Caki2 (cell line): ENCODE data around the gene KRTAP5-11. TPM values are rescaled to one million over a fixed set of nuclear protein-coding genes. Genes with fewer than 3 reads are reported as not detected.
"Not testable (repeated sequence)": the region's sequence is repeated elsewhere in the genome, so short reads cannot be mapped to it uniquely, and the experiment has no call there.

Experiments used
- DNase-seq: peaks from one replicate; pipeline ENCODE4 v3.0.0-alpha.2; 2015; ENCODE audit warnings: low read depth
- in situ Hi-C: cut with HindIII; loops from 2 replicates; pipeline ENCODE4 v1.10.0; 2016; ENCODE audit warnings: low sequenced_read_pairs, low pct_unique_long_range_greater_than_20kb, mixed read lengths
- total RNA-seq: library from RNA; depleted of rRNA; stranded (reverse); fragments of >200 nt; shearing (Covaris generic); gene quantifications from 2 replicates; pipeline ENCODE4 v1.2.3, GENCODE V29; 2014; ENCODE audit warnings: low replicate concordance; rRNA removed

Gene KRTAP5-11
- total RNA-seq, 1 experiment from 2014 or later = not detected

DNA sequence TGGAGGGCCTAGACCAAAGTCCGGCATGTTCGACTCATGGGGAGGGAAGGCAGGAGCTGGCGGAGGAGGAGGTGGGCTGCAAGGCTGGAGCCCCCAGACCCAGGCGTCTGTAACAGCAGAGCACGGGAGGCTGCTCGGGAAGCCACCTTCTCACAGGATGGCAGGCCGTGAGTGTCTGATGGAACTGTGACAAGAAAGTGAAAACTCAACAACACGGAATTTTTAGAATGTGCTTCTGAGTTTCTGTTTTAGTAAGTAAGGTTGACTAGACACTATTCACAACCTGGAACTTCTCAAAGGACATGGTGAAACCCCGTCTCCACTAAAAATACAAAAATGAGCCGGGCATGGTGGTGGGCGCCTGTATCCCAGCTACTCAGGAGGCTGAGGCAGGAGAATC lies 42.7 kb downstream of the KRTAP5-11 start:
- DNase-seq, in situ Hi-C loops: not testable (repeated sequence)

DNA sequence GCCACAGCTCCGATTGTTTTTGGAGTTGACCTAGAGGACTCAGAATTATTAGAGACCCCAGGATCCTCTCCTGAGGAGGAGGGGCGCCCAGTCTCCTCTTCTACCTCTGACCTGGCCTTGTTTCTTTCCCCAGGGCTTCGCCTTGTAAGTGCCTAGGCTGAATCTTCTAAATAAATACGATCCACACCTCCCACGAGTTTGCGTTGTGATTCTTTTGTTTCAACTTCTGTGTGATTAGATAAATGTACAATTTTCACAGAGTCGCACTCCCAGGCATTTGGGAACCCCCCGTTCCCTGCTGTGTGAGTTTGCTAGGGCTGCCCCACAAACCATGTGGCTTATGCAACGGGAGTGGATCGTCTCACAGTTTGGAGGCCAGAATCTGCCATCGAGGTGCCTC lies 43.7 kb downstream of the KRTAP5-11 start:
- in situ Hi-C loops = no loop called here
- no peak for DNase-seq

DNA sequence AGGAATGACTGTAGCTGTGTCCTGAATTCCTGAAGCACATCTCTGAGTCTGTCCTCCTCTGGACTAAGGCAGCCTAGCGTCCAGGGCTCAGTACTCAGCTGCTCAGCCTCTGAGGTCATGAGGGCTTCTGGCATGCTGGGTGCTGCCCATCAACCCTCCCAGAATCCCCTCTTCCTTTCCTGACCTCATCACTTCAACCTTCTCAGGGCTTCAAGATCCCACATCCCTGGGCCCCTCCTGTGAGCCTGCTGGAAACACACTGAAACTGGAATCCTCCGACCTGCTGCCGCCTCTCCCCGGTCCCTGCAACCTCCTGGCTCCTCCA lies 44.0 kb downstream of the KRTAP5-11 start:
- in situ Hi-C loops = no loop called here
- DNase-seq = no peak

DNA sequence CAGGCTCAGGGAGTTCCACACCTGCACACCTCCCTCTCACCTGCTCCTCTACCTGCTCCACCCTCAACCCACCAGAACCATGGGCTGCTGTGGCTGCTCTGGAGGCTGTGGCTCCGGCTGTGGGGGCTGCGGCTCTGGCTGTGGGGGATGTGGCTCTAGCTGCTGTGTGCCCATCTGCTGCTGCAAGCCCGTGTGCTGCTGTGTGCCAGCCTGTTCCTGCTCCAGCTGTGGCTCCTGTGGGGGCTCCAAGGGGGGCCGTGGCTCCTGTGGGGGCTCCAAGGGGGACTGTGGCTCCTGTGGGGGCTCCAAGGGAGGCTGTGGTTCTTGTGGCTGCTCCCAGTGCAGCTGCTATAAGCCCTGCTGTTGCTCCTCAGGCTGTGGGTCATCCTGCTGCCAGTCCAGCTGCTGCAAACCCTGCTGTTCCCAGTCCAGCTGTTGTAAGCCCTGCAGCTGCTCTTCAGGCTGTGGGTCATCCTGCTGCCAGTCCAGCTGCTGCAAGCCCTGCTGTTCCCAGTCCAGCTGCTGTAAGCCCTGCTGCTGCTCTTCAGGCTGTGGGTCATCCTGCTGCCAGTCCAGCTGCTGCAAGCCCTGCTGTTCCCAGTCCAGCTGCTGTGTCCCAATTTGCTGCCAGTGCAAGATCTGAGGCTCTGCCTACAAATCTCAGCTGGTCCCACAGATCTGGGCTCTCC lies 44.6 kb downstream of the KRTAP5-11 start, which contains the start of gene KRTAP5-8:
KRTAP5-8 (plus strand) TSS at position 49 of the 689 bp plus-strand sequence; CDS start at position 80, 31 bp downstream.
- DNase-seq, in situ Hi-C loops: not testable (repeated sequence)

DNA sequence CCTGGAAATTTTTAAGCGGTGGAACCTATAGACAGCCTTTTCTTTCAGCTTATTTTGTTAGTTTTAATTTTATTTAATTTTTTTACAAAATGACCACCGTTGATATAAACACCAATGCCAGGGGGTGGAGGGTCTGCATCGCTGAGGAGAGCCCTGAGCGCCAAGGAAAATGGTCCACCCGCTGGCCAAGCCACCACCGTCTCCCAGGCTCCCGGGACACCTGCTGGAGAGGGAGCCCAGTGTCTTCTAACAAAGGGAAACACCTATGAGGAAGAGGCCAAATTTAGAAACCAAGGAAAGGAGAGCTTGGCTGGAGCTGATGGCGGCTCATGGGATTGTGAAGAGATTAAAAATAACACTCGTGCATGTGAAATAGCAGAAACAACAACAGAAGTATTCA lies 45.1 kb downstream of the KRTAP5-11 start:
- in situ Hi-C loops = no loop called here
- DNase-seq = no peak

DNA sequence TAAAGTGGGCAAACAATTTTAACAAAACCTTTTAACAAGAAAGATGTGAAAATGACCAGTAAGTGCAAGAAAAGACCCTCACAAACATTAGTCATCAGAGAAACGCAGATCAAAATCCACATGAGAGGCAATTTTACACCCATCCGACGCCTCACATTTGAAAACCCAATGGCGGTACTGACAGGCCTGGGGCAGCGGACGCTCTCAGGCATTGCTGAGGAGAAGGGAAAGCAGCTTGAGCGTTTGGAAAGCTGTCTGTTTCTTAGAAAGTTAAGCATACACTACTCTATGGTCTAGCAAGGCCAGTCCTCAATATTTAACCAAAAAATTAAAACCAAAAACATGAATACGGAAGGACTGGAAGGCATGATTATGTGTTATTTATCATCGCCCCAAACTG lies 46.9 kb downstream of the KRTAP5-11 start:
- DNase-seq = no peak
- in situ Hi-C loops = no loop called here

DNA sequence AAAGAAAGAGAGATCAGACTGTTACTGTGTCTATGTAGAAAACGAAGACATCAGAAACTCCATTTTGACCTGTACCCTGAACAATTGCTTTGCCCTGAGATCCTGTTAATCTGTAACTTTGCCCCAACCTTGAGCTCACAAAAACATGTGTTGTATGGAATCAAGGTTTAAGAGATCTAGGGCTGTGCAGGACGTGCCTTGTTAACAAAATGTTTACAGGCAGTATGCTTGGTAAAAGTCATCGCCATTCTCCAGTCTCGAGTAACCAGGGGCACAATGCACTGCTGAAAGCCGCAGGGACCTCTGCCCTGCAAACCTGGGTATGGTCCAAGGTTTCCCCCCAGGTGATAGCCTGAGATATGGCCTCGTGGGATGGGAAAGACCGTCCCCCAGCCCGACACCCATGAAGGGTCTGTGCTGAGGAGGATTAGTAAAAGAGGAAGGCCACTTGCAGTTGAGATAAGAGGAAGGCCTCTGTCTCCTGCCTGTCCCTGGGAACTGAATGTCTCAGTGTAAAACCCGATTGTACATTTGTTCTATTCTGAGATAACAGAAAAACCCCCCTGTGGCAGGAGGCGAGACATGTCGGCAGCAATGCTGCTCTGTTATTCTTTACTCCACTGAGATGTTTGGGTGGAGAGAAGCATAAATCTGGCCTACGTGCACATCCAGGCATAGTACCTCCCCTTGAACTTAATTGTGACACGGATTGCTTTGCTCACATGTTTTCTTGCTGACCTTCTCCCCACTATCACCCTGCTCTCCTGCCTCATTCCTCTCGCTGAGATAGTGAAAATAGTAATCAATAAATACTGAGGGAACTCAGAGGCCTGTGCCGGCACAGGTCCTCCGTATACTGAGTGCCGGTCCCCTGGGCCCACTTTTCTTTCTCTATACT lies 47.7 kb downstream of the KRTAP5-11 start:
- DNase-seq, in situ Hi-C loops: not testable (repeated sequence)

DNA sequence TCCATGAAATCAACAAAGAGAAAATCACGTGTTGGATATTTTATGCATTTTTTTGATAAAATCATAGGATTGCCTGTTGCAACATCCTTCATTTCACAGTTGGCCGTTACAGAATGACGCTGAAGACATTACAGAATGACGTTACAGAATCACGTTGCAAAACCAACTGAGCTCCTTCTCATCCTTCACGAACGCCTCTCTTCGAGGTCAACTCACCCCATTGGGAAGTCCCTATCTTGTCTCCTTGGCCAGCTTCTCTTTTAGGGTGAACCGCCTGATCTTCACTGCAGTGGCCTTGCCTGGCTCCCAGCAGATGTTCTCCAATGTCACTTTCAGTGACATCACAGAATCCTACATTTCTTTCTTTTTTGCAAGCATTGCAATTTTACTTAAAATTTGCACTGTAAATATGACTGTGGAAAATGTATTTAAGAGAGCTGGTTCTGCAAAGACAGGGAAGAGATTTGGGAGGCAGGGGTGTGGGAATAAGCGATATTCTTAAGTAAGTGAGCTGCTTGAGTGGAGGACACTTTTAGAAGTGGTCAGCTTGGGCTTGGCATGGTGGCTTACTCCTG lies 50.6 kb downstream of the KRTAP5-11 start:
- in situ Hi-C loops = no loop called here
- no peak for DNase-seq

Other genes starting within 250 kb of the KRTAP5-11 start
- 25.5 and 33.1 TPM in 2 replicates for gene DHCR7, start 134.5 kb downstream of the KRTAP5-11 start, total RNA-seq
- 31.2 and 36.8 TPM in 2 replicates for gene NADSYN1, start 129.7 kb downstream of the KRTAP5-11 start, total RNA-seq
- gene KRTAP5-7, start 55.6 kb downstream of the KRTAP5-11 start, total RNA-seq = not detected in 2 replicates
- gene KRTAP5-8, start 44.9 kb downstream of the KRTAP5-11 start, total RNA-seq = not detected in 2 replicates
- gene KRTAP5-9, start 34.5 kb downstream of the KRTAP5-11 start, total RNA-seq = not detected in 2 replicates
- not detected in 2 replicates for gene KRTAP5-10, start 17.3 kb downstream of the KRTAP5-11 start, total RNA-seq